Skeletal muscle cell (primary cell): ENCODE data around the gene BIRC7.

Experiments used
- DNase-seq: peaks from one replicate; pipeline ENCODE4 v3.0.0-alpha.2; 2010; ENCODE audit warnings: low read depth
- H3K4me3 ChIP-seq: 2 replicates; pipeline ENCODE4 v1.5.1; 2011; ENCODE audit warnings: low read depth, mild to moderate bottlenecking, control low read depth, low read length, moderate library complexity

BIRC7 gene

GRCh38 chr20:63222541-63222940 is 13.2 kb upstream of the BIRC7 start:
- no peak for DNase-seq

DNA sequence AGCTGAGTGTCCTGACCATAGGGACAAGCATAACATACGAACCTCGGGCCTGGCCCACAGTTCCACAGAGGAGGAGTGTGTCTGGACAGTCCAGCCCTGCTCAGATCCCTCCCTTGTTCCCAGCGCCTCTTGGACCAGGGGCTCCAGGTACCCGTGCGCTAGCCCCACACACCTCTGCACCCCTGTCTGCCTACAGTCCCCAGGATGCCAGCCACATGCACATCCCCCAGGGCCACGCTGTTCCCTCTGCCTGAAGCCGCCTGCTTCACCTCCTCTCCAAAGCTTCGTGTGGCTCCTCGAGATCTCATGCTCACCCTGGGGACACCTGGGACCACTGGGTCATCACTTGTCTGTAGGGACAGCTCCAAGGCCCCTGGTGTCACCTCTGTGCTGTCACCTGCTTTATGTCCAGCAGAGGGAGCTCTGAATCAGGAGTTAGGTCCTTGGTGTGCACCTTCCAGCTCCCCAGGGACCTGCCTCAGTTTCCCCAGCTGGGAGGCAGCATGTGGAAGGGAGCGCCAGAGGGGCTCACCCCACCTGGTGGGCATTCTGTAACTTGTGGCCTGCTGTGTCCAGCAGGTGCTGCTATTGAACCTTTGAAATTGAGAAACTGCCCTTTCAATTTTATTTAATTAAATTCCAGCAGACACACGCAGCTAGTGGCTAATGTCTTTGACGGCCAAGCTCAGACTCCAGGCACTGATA is 12.4 kb upstream of the BIRC7 start:
- H3K4me3 ChIP-seq = no peak overlapping the region
- no peak for DNase-seq

More at GRCh38 chr20:63222541-63222940, 13.2 kb upstream of the BIRC7 start:
- no peak overlapping the region for H3K4me3 ChIP-seq

DNA sequence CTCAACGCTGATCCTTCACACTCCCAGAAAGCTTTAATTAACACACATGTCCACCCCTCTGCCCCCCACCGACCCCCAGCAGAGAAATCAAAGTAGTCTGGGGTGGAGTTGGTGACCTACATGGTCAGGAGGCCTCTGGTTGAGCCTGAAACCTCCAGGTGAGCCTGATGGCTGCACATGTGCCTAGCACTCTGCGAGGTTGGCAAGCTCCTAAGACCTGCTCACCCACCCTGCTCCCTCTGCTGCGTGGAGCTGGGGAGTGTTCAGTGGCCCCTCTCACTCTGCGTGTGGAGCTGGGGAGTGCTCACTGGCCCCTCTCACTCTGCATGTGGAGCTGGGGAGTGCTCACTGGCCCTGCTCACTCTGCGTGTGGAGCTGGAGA is 11.9 kb upstream of the BIRC7 start:
- DNase-seq = no peak
- H3K4me3 ChIP-seq = no peak overlapping the region

DNA sequence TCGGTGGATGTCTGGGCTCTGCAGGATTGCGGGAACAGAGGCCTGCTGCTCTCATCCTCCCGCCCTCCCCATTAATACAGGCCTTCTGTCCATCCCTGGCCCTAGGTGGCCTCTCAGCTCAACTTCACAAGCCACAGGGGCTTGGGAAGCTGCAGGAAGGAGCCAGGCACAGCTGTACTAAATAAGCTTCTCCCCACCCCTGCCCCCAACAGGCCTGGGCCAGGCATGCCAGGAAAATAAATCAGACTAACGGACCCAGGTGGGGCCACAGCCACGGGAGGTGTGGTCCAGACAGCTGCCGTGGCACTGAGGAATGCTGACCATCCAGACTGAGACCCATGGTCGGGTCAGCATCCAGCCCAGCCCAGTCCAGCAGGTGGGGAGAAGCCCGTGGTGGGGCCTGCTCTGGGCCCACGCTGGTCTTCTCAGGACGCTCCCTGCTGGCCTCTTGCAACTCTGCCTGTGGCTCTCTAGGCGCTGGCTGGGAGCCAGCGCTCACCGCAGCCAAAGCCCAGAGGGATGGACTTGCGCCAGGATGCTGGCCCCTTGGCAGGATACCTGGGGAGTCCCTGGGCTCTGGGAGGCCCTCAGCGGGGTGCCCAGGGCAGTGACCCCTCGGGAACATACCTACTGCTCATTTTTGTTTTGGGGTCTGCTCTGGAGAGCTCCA is 11.2 kb upstream of the BIRC7 start:
- H3K4me3 ChIP-seq = no peak overlapping the region
- DNase-seq = peak; percentile 27

- no peak for DNase-seq
- no peak overlapping the region for H3K4me3 ChIP-seq
Measured at GRCh38 chr20:63225082-63225454, 10.6 kb upstream of the BIRC7 start.

- DNase-seq = no peak
Measured at GRCh38 chr20:63226042-63226943, 9.4 kb upstream of the BIRC7 start.

GRCh38 chr20:63227260-63227659 is 8.4 kb upstream of the BIRC7 start:
- no peak for DNase-seq
- no peak overlapping the region for H3K4me3 ChIP-seq

More at GRCh38 chr20:63226042-63226943, 9.4 kb upstream of the BIRC7 start:
- no peak overlapping the region for H3K4me3 ChIP-seq

GRCh38 chr20:63228806-63229205 is 6.9 kb upstream of the BIRC7 start:
- DNase-seq = no peak
- H3K4me3 ChIP-seq = no peak overlapping the region

DNA sequence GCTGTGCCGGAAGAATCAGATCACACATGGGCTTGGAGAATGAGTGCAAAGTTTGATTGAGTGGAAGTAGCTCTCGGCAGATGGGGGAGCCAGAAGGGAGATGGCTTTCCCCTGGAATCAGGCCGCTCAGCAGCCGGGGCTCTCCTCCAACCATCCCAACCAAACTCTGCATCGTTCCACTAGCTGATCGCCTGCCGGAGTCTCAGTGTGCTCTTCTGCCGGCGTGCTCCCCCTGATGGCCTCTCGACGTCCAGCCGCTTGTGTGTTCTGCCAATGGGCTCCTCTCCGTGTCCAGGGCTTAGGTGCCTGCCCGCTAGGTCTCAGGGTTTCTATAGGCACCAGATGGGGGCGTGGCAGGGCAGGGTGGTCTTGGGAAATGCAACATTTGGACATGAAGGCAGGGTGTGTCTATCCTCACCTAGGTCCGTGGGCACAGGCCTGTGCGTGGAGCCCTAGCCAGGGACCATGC is 4.9 kb upstream of the BIRC7 start:
- H3K4me3 ChIP-seq = no peak overlapping the region
- DNase-seq = peak; percentile 33

- no peak overlapping the region for H3K4me3 ChIP-seq
- DNase-seq = peak; percentile 76
Measured at GRCh38 chr20:63232235-63233060, 3.3 kb upstream of the BIRC7 start.

- no peak overlapping the region for H3K4me3 ChIP-seq
Measured at GRCh38 chr20:63233061-63233344, 2.7 kb upstream of the BIRC7 start.

DNA sequence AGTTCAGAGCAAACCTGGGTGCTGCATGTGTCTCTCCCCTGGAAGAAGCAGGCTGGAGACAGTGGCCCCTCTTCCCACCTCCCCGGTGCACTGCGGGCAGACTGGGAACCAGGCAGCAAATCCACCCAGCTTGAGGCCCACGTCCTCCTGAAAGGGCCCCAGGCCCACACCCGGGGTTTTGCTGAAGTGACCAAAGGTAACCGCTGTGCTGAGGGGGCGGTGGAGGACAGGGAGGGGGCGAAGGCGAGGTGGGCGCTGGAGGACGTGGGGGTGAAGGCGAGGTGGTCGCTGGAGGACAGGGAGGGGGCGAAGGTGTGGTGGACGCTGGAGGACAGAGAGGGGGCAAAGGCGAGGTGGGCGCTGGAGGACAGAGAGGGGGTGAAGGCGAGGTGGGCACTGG is 1.8 kb upstream of the BIRC7 start:
- no peak for DNase-seq

More at GRCh38 chr20:63233061-63233344, 2.7 kb upstream of the BIRC7 start:
- no peak for DNase-seq

DNA sequence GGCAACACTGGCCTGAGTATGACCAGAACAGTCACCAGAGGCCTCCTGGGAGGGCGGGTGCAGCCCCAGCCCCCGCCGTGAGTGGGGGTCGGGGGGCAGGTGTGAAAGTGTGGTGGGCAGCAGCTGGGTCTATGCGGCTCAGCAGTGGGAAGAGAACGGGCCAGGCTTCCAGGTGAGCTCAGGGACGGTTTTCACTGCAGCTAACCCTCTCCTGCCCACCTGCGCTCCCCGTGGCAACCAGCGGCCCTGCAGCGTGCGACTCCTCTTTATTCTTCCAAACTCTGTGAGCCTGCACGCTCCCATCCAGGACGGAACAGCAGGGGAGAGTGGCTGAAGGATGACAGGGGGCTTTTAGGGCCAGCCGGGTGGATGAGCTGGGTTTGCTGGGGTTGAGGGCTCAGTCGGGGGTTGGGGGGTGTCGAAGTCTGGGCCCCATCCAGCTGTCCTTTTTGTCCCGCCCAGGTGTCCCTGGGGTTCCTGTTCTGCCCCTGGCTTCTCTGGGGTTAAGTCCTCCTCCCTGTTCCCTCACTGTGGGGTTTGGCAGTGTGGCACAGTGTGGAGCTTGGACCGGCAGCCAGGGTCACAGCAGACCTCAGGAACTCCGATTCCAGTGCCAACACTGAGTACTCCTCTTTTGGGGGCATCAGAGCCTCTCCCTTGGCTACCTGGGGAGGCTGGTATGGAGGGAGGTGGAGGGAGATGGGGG is 859 bp upstream of the BIRC7 start:
- DNase-seq = no peak
- H3K4me3 ChIP-seq = no peak overlapping the region

More for the DNA sequence above, 1.8 kb upstream of the BIRC7 start:
- H3K4me3 ChIP-seq = no peak overlapping the region

DNA sequence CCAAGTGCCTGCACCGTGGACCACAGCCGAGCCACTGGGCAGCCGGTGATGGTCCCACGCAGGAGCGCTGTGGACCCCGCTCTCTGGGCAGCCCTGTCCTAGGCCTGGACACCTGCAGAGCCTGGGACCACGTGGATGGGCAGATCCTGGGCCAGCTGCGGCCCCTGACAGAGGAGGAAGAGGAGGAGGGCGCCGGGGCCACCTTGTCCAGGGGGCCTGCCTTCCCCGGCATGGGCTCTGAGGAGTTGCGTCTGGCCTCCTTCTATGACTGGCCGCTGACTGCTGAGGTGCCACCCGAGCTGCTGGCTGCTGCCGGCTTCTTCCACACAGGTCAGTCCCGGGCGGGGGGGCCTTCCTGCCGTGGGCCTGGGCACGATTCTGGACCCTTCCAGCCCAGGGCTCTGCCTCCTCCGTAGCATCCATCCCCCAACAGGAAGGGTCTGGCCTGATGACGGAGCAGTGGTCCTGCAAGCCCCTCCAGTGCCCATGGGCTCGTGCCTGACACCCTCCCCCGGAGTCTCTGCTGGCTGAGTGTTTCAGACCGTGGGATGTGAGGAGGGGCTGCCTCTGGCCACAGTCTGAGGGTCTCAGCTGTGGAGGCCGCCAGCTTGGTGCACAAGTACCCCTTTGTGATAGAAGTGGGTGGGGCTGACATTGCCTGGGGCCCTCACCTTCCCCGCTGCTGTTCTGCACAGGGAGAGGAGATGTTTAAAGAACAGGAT is 572 bp downstream of the BIRC7 start:
- DNase-seq = no peak
- H3K4me3 ChIP-seq = no peak overlapping the region

DNA sequence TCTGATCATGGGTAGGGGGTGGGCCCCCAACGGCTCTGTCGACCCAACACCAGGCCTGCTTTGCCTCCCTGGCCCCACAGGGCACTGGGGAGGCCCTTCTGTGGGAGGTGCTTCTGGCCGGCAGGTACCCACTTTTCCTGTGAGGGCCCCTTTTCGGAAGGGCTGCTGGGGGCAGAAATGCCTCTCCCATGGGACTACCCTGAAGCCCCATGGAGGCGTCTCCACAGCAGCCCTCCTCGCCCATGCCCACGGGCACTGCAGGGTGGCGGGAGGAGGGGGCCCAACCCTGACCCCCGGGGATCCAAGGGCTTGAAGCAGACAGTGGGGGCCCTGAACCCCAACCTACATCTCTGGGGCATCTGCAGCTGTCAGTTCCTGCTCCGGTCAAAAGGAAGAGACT is 2.3 kb downstream of the BIRC7 start:
- H3K4me3 ChIP-seq = no peak overlapping the region
- no peak for DNase-seq

DNA sequence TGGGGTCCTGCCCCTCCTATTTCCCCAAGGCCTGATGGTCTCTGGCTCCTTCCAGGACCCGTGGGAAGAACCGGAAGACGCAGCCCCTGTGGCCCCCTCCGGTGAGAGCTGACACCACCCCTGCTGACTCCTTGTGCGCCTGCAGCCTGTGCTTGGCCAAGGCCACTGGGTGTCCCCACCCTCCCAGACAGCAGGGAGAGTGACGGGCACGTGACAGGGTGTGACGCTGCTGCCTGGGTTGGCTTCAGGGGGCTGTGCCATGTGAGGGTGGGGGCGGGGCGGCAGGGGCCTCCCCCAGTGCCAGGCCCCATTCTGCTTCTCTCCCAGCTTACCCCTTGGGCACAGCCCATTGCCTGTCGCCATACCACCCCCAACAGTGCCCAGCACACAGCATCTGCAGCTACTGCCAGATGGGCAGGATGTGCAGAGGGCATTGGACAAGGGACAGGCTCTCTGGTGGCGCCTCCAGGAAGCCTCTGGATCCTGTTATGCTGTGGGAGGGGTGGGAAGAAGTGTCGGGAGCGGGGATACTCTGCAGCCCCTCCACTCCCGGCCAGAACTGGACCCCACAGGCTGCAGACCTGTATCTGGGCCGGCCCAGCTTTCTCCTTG is 2.9 kb downstream of the BIRC7 start:
- no peak for DNase-seq
- no peak overlapping the region for H3K4me3 ChIP-seq

GRCh38 chr20:63239431-63239830 is 3.7 kb downstream of the BIRC7 start:
- no peak overlapping the region for H3K4me3 ChIP-seq
- DNase-seq = no peak

DNA sequence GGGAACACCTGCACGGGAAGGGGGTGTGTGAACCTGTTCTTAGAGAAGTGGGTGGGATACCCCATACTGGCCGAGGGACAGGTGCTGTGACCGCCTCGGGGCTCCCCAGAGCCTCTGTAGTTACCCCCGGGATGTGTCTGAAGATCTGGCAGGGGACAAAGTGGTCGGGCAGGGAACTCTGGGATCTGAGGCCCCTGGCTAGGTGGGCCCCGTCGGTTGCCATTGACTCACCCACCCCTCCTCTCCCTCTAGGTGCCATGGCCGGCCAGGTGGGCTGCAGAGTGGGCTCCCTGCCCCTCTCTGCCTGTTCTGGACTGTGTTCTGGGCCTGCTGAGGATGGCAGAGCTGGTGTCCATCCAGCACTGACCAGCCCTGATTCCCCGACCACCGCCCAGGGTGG is 4.3 kb downstream of the BIRC7 start:
- H3K4me3 ChIP-seq = no peak overlapping the region
- no peak for DNase-seq
